Erythroblast (primary cell): ENCODE results near the gene SNRPN.

Experiments
- GATA1 ChIP-seq: IDR thresholded peaks from 2 replicates; pipeline ENCODE4 v1.6.1; 2011; ENCODE audit warnings: low read depth, mild to moderate bottlenecking, control low read depth, low read length, moderate library complexity
- POLR2A ChIP-seq: IDR thresholded peaks from 2 replicates; pipeline ENCODE4 v1.6.1; 2011; ENCODE audit warnings: mild to moderate bottlenecking, low read length

GRCh38 chr15:24940236-24940635 lies 14.6 kb upstream of the SNRPN start:
- TF ChIP-seq POLR2A (no peak), GATA1 (no peak)
